ENCODE results near the gene TSPAN18.

The TSPAN18 gene

GRCh38 chr11:44740967-44741366, 14.2 kb downstream of the TSPAN18 start:
- DNase-seq: no peak

- no peak for DNase-seq
These were observed 15.2 kb downstream of the TSPAN18 start for GRCh38 chr11:44741976-44742375.

- no peak for DNase-seq
These were observed 15.9 kb downstream of the TSPAN18 start for GRCh38 chr11:44742508-44743246.

GRCh38 chr11:44743326-44743725, 16.6 kb downstream of the TSPAN18 start:
- no peak for DNase-seq

GRCh38 chr11:44743959-44744557, 17.3 kb downstream of the TSPAN18 start:
- DNase-seq: no peak

- DNase-seq: no peak
These were observed 20.1 kb downstream of the TSPAN18 start for GRCh38 chr11:44746894-44747293.

- no peak for DNase-seq
These were observed 20.6 kb downstream of the TSPAN18 start for GRCh38 chr11:44747316-44747715.

GRCh38 chr11:44747836-44748235, 21.1 kb downstream of the TSPAN18 start:
- DNase-seq: no peak

- DNase-seq: no peak
These were observed 21.8 kb downstream of the TSPAN18 start for GRCh38 chr11:44748606-44749005.

GRCh38 chr11:44749189-44749588, 22.4 kb downstream of the TSPAN18 start:
- no peak for DNase-seq

GRCh38 chr11:44750551-44751465, 24.0 kb downstream of the TSPAN18 start:
- DNase-seq: no peak

GRCh38 chr11:44752300-44752699, 25.5 kb downstream of the TSPAN18 start:
- DNase-seq: no peak

GRCh38 chr11:44752713-44753112, 26.0 kb downstream of the TSPAN18 start:
- DNase-seq: no peak

- DNase-seq: no peak
These were observed 27.3 kb downstream of the TSPAN18 start for GRCh38 chr11:44753961-44754645.

GRCh38 chr11:44754876-44755555, 28.3 kb downstream of the TSPAN18 start:
- no peak for DNase-seq

- no peak for DNase-seq
These were observed 29.1 kb downstream of the TSPAN18 start for GRCh38 chr11:44755556-44756523.

- DNase-seq: no peak
These were observed 32.2 kb downstream of the TSPAN18 start for GRCh38 chr11:44758983-44759382.

GRCh38 chr11:44759743-44760476, 33.1 kb downstream of the TSPAN18 start:
- DNase-seq: no peak

GRCh38 chr11:44760477-44760872, 33.7 kb downstream of the TSPAN18 start:
- DNase-seq: no peak

- DNase-seq: peak; percentile 22 to 57
These were observed 34.3 kb downstream of the TSPAN18 start for GRCh38 chr11:44760917-44761550.
